NCI-H1694 treated with DMSO at 0.1 percent for 48 hours (cell line): Measurements from ENCODE around the gene DSC1.
"Not testable (repeated sequence)": the region's sequence is repeated elsewhere in the genome, so short reads cannot be mapped to it uniquely, and the experiment has no call there.

Source experiments
- DNase-seq: peaks from one replicate; lab custom pipeline; 2025; lab: John Stamatoyannopoulos, UW

The DSC1 gene, protein sequence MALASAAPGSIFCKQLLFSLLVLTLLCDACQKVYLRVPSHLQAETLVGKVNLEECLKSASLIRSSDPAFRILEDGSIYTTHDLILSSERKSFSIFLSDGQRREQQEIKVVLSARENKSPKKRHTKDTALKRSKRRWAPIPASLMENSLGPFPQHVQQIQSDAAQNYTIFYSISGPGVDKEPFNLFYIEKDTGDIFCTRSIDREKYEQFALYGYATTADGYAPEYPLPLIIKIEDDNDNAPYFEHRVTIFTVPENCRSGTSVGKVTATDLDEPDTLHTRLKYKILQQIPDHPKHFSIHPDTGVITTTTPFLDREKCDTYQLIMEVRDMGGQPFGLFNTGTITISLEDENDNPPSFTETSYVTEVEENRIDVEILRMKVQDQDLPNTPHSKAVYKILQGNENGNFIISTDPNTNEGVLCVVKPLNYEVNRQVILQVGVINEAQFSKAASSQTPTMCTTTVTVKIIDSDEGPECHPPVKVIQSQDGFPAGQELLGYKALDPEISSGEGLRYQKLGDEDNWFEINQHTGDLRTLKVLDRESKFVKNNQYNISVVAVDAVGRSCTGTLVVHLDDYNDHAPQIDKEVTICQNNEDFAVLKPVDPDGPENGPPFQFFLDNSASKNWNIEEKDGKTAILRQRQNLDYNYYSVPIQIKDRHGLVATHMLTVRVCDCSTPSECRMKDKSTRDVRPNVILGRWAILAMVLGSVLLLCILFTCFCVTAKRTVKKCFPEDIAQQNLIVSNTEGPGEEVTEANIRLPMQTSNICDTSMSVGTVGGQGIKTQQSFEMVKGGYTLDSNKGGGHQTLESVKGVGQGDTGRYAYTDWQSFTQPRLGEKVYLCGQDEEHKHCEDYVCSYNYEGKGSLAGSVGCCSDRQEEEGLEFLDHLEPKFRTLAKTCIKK

DNA sequence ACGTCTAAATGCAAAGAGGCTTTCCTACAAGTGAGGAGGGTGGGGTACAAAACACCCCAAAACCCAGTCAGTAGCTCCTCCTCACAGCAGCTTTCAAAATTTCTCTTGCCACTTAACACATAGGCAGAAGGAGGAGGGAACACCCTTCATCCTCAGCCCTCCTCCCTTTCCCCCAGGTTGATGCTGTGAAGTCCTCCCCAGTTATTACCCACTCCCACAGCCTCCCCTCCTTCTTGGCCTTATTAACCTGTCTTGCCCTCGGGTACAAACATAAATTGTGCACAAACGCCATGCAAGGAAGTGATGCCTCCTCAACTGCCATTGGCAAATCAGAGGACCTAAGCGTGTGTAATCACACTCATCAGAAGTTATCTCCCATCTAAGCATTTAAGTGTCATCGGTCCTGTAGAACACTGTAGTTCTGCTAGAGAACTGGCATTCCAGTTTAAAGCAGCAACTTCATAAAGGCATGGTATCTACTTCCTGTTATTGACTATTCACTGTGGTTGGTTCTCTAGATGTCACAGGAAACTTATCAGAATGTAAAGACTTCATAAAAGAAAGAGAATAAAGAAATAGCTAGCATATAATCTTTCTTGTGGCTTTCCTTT lies at the start of gene DSC1:
Gene DSC1 (minus strand): TSS at position 32 of the 611 bp plus-strand sequence. CDS start 262 bp downstream, outside the sequence.
- DNase-seq: no peak

DNA sequence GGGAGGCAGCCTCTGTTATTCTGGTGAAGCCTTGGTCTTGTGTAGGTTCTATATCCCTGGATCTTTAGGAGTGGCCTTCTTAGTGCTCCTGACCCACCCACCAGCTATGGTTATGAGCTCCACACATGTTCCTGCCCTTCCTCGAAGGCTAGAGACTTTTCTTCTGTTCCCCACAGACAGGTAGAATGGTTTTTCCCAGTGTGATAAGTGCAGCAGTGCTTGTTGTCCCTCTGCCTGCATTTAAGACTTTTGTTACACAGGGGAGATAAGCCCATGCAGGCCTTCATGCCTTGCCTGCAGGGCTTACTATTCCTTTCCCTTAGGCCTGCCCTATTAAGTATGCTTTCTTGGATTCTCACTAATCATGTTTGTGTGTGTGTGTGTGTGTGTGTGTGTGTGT lies 48.4 kb upstream of the DSC1 start:
- no peak for DNase-seq

DNA sequence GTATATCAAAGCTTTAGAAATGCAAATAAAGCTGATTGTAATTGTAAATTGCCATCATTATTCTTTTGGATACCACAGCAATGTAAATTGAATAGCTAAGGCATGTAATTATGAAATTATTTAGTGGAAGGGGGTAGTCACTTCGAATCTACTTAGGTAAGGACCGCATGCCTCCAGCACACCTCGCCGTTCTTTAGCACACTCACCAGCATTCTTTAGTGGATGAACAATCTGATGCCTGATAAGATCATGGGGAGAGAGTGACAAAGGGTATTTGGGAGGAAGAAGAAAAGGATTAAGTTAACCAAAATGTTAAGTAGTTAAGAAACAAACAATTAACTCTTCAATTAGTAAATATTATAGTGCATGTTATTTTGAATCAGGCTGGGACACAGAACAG lies 46.4 kb upstream of the DSC1 start:
- no peak for DNase-seq

DNA sequence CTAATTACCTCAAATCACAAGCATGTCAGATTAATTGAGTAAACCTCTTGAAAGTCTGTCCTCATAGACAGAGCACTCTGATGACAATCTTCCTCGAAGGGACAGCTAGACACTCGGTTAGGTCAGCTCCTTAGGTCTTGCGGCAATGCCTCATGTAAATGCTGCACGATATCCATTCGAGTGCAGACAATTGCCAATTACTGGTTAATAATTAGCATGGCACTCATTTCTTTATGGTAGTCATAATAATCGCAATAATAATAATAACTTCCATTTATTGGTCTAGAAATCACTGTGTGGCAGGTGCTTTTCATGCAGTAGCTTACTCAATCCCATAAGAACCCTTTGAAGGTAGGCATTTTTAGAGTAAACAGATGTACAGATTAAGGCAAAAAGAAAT lies 44.7 kb upstream of the DSC1 start:
- no peak for DNase-seq

DNA sequence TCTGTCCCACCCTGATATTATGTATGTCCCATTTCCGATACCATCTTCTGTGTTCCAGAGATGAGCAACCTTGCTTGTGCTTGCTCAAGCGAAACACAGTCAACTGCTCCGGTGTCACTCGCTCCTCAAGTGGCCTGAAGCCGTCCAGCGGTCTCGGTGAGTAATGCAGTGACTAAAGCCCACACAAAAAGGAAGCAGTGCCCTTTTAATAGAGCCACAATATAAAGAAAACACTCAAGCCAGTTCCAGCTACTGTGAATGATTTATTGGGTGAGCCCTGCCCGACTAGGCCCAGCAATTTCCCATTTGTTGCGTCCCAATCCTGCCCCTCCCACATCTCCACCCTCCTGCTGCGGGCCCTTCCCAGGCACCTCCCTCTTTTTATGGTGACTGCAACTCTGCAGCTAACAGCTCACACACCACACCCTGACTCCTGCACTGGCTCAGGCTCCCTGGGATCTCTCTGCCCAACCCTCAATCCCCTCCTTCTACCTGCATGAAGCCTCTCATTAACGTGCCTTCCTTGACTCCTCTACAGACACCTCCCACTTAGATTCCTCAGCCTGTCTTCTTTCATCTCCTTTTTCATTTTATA lies 44.2 kb upstream of the DSC1 start:
- DNase-seq: no peak

DNA sequence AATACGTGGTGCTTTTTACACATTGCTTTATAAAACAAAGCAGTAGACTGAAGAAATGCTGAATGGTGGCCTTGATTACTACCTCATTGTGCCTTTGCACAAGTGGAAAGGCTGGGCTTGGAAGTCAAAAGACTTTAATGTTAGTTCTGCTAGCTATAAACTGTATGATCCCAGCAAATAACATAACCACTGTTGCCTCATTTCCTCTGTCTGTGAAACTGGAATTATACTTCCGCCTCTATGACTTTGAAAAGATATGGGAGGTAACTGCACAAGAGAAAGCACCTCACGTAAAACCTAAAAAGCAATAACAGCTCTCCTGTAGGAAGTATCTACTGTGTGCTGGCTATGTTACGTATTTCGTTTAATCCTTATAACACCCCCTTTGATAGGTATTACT lies 43.4 kb upstream of the DSC1 start:
- no peak for DNase-seq

DNA sequence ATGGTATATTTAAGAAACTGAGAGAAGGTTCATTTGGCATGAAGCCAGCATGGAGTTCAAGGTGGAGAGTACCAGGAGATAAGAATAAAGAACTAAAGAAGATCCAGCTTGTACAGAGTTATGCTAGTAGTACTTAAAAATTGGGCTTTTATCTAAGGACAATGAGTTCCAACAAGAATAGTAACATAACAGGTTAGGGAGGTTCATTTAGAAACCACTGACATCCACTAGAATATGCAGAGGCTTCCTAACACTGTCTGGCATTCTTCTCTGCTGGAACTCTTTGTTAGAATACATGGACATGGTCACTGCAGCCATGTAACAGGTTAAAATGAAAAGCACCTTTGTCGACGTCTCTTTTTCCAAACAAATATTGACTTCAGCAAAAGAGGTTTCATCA lies 42.6 kb upstream of the DSC1 start:
- DNase-seq: no peak

DNA sequence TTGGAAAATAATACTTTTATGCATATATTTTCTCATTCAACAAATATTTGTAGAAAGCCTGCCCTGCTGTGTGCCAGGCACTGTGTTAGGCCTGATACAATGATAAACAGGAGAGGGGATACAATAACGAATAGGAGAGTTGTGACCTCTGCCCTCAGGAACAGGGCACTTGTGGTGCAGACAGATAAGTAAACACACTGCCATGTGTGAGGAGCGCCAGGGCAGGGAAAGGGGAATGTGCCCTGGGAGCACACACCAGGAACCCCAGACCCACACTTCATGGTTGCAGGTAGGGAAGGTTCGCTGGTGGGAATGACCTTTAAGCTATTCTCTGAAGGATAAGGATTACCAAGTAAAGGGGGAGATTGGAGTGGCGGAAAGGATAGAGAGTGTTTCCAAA lies 42.2 kb upstream of the DSC1 start:
- DNase-seq: no peak

DNA sequence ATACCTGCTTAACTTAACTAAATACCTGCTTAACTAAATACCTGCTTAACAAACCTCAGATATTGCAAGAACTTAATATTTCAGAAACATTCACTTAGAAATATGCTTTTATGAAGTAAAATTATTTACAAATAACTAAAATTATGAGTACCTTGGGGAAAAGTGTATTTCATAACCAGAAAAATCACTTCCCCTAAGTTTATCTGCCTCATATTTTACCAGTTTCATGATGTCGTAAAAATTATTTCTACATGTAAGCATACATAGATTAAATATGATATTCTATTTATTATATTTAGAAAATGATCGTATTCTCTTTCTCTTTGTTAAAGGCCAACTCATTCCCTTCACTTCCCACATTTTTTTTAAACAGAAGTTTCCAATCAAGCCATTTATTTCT lies 41.5 kb upstream of the DSC1 start:
- no peak for DNase-seq

DNA sequence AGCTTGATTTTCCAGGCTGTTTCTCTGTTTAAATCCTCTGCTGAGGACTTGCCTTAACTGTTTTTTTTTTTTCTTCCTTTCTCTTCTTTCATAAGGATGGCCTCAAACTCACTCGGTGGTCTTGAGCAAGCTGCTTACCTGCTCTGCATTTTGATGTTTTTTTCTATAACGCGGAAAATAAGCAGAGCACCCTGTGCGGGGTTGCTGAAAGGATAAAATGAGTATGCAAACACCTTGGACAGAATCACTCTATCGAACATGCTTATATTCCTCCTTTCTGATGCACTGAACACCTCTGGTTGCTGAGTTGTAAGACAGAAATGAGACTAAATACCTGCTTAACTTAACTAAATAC lies 41.1 kb upstream of the DSC1 start:
- no peak for DNase-seq

DNA sequence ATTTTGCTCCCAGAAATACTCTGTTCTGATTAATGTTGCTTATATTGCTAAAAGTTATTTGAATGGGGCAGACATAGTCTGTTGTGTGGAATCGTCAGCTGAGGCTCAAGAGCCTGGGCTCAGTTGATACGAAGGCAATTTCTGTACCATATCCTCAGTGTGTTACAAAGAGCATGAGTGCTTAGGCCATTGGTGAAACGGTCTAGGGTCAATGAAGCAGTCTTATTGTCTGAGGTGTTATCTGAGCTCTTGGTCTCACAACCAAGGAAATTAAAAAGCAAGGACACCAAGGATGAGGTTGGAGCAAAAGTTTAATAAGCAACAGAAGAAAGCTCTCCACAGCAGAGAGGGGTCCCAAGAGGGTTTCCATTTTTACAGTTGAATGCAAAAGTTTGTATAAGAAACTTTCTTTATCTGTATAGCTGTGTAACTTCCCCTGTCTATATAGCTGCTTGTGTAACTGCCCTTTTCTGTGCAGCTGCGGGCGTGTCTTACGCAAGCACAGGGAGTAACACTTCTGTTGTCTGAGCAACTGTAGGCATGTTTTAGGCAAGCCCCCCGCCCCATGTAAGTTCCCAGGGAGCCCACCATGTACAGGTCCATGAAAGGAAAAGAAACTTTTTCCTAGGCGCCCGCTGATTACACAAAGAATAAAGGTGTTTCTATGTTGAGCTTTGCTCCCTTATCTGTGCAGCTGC lies 40.6 kb upstream of the DSC1 start:
- DNase-seq: no peak

DNA sequence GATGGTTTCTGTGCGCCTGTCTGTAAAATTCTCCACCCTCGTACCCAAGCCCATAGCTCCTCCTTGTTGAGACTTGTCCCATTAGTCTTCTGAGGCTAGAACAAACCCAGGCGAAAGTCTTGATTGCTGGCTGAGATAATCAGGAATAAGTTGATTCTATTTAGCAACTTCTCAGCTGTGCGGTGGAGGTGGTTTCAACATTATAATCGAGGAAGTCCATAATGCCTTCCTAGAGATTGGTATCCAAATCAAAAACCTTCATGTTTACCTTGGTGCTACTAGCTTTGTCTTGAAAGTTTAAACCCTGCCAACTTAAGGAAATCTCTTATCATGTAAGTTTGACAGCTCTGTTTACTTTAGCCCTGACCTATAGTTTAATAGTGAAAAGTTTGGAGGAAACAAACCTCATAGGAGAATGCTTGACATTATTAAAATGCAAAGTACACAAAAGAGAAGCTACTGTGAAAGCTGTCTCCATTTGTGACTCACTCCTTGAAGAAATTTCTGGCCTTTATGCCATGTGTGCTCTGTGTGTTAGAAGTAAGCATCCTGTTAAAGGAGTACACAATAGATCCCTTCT lies 36.6 kb upstream of the DSC1 start:
- no peak for DNase-seq

DNA sequence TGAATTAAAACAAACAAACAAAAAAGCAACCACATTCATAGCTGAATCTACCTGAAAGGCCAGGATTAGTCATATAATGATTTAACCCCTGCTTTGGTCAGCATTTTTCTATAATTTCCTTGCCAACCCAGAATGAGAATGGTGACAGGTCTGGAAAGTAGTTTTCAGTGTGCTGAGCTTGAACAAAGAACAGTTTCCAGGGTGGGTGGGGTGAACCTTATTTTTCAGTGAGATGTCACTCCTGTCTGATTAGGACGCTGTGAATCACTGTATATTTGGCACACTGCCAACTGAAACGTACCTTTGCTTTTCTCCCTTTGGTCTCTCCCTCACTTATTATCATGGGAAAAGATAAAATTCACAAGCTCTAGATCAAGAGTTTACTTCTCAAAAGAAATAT lies 35.0 kb upstream of the DSC1 start:
- no peak for DNase-seq

DNA sequence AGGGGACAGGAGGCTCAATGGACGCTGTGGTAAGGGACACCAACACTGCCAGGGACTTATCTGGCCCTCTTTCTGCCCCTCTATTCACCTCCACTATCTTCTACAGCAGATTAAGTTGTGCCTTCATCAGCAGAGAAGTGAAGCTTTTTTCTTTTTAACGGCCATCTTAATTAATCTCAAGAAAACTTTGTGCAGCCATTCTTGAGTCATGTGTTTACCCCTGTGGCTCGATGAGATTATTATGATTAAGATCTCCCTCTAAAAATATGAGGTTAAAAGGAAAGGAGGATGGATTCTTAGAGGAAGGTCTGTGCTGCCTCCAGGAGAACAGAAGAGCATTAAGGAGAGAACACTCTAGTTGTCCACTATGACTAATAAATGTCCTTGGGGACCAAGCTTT lies 32.4 kb upstream of the DSC1 start:
- no peak for DNase-seq

DNA sequence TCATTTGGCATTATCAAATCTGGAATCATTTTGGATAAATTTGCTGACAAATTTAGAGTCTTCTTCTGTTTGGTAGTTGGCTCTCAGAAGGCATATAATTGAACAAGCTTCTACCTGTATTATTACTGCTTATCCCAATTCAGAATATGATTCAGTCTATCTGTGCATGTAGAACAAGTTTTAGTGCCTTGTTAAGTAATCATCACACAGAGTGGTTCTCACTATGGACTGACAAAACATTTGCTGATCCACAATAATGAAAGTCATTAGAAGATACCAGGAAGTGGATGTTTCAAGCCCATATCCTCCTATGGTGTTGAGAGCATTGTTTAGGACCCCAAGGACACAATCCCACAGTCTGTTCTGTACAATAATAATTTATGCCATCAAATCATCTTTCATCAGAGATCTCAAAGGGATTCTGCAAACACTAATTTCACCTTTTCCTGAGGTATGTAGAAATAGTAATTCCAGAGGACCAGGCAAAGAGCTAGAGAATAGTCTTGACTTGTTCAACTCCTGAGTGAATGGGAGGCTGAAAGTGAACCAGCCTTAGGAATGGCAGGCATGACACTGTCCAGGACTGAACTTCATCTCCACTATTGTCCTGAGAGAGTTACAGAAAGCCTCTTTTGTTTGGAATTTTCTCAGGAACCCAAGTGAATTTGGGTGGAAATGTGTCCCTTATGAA lies 29.6 kb upstream of the DSC1 start:
- DNase-seq: no peak

DNA sequence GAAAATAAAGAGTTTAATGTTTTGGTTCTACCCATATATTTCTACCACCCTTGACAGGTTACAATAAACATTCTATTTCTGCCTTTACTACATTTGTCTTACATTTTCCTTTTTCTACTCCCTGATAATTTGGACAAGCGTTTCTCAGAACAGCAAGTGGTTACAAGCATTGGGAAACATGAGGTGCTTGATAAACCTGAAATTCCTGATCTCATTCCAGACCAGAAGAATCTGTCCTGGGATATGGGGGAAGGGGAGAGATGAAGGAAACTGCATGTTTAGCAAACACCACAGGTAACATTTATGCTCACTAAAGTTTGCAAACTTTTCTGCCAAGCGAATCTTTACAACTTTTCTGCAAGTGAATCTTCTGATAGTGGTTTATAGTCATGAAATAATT lies 28.3 kb upstream of the DSC1 start:
- no peak for DNase-seq

DNA sequence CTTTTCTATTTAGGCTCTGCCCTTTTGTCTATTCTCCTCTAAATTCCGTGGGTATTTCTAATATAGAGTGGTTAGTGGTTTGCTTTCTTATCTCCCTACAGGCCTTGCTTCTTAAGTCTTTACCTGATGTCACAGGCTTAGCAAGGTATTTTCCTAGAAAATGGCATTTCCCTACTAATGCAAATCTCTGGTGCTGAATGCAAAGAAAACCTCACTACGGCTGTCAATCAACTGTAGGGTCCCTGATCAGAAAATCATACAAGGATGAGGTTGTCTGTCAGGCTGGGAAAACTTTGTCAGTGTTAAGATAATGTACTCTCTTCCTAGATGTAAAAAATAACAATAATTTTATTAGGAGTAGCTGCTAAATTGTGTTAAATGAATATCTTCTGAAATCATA lies 27.1 kb upstream of the DSC1 start:
- no peak for DNase-seq

DNA sequence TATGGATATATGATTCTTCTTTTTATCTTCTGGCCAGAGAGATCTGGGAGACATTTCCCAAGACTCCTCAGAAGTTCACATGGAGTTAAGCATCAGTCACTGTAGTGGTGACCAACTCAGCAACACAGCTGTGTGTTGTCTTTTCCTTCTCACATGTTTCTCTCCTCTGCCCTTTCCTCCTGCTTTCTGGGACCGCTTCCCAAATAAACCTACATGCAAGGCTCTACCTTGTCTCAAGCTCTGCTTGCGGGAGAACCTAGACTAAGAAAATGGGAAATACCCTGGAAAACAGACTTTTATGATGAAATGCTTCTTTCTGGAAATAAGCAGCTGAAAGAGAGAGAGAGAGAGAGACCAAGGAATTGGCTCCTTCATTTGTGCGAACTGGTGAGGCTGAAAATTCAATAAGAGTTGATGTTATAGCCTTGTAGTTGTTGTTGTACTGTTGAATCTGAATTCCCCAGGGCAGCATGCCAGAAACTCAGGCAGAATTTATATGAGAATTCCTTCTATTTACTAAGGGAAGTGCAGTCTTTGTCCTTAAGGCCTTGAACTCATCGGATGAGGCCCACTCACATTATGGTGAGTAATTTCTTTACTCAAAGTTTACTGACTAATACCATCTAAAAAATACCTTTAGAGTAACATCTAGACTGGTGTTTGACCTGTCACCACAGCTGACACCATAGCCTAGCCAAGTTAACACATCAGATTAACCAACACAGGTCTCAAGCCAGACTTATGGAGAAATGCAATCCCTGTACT lies 22.7 kb upstream of the DSC1 start:
- DNase-seq: no peak

DNA sequence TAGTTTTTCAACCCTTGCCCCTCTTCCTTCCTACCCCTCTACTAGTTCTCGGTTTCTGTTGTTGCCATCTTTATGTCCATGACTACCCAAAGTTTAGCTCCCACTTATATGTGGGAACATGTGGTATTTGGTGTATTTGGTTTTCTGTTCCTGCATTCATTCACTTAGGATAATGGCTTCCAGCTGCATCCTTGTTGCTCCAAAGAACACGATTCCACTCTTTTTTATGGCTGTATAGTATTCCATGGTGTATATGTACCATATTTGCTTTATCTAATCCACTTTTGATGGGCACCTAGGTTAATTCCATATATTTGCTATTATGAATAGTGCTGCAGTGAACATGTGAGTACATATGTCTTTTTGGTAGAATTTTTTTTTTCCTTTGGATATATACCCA lies 20.6 kb upstream of the DSC1 start:
- DNase-seq: no peak

DNA sequence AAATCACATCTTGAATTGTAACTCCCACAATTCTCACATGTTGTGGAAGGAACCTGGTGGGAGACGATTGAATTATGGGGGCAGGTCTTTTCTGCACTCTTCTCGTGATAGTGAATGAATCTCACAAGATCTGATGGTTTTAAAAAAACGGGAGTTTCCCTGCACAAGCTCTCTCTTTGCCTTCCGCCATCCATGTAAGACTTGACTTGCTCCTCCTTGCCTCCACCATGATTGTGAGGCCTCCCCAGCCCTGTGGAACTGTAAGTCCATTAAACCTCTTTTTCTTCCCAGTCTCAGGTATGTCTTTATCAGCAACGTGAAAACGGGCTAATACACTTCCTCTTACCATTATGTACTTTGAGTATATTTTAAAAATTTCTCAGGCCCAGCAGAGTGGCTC lies 14.7 kb upstream of the DSC1 start:
- not testable (repeated sequence) for DNase-seq
